DMS 273 (cell line): ENCODE measurements around the gene DENND6A.
"Not testable (repeated sequence)": the region's sequence is repeated elsewhere in the genome, so short reads cannot be mapped to it uniquely, and the experiment has no call there.

Experiments
- DNase-seq: peaks from one replicate; lab custom pipeline; 2025; ENCODE audit not compliant: unreplicated experiment; lab: John Stamatoyannopoulos, UW

The DENND6A gene

GRCh38 chr3:57692396-57693147, at the start of gene DENND6A:
TSS of gene DENND6A (minus strand) at chr3:57693077. CDS start at chr3:57693018, 59 bp downstream.
- peak; percentile 96 for DNase-seq

GRCh38 chr3:57740027-57740426, 47.1 kb upstream of the DENND6A start:
- DNase-seq, result no peak

- no peak for DNase-seq
Measured at GRCh38 chr3:57738391-57738790, 45.5 kb upstream of the DENND6A start.

- DNase-seq, result no peak
Measured at GRCh38 chr3:57737840-57738239, 45.0 kb upstream of the DENND6A start.

GRCh38 chr3:57735405-57735804, 42.5 kb upstream of the DENND6A start:
- DNase-seq, result no peak

- DNase-seq, result no peak
Measured at GRCh38 chr3:57733790-57734189, 40.9 kb upstream of the DENND6A start.

GRCh38 chr3:57731311-57731710, 38.4 kb upstream of the DENND6A start:
- DNase-seq, result no peak

- no peak for DNase-seq
Measured at GRCh38 chr3:57730682-57731081, 37.8 kb upstream of the DENND6A start.

GRCh38 chr3:57729334-57730045, 36.6 kb upstream of the DENND6A start:
- no peak for DNase-seq

- DNase-seq, result no peak
Measured at GRCh38 chr3:57727106-57727505, 34.2 kb upstream of the DENND6A start.

GRCh38 chr3:57726397-57726796, 33.5 kb upstream of the DENND6A start:
- no peak for DNase-seq

- no peak for DNase-seq
Measured at GRCh38 chr3:57718118-57718517, 25.2 kb upstream of the DENND6A start.

GRCh38 chr3:57717205-57717868, 24.5 kb upstream of the DENND6A start:
- peak; percentile 8 for DNase-seq

- no peak for DNase-seq
Measured at GRCh38 chr3:57715686-57716085, 22.8 kb upstream of the DENND6A start.

- no peak for DNase-seq
Measured at GRCh38 chr3:57709559-57709958, 16.7 kb upstream of the DENND6A start.

GRCh38 chr3:57709031-57709430, 16.2 kb upstream of the DENND6A start:
- no peak for DNase-seq

GRCh38 chr3:57706462-57706861, 13.6 kb upstream of the DENND6A start:
- no peak for DNase-seq

- not testable (repeated sequence) for DNase-seq
Measured at GRCh38 chr3:57705351-57705750, 12.5 kb upstream of the DENND6A start.

GRCh38 chr3:57701781-57702180, 8.9 kb upstream of the DENND6A start:
- no peak for DNase-seq

GRCh38 chr3:57700737-57701136, 7.9 kb upstream of the DENND6A start:
- DNase-seq, result no peak

GRCh38 chr3:57699591-57699990, 6.7 kb upstream of the DENND6A start:
- no peak for DNase-seq

GRCh38 chr3:57696801-57697321, 4.0 kb upstream of the DENND6A start:
- no peak for DNase-seq
